GM19372 (cell line): ENCODE results near the gene TMEM240.
"Not testable (repeated sequence)": the region's sequence is repeated elsewhere in the genome, so short reads cannot be mapped to it uniquely, and the experiment has no call there.

ENCODE experiments used
- ATAC-seq: cut with Tn5 transposase; IDR thresholded peaks from one replicate; pipeline ENCODE4 v1.9.1; 2021; ENCODE audit warnings: mild to moderate bottlenecking, low read depth, moderate library complexity; ENCODE audit not compliant: unreplicated experiment

The TMEM240 gene

GRCh38 chr1:1505801-1506200, 34.6 kb downstream of the TMEM240 start:
- ATAC-seq: not testable (repeated sequence)

GRCh38 chr1:1505366-1505798, 35.0 kb downstream of the TMEM240 start:
- ATAC-seq: not testable (repeated sequence)

- ATAC-seq: not testable (repeated sequence)
These were observed 35.6 kb downstream of the TMEM240 start for GRCh38 chr1:1504777-1505365.

- not testable (repeated sequence) for ATAC-seq
These were observed 44.9 kb downstream of the TMEM240 start for GRCh38 chr1:1495461-1495975.

GRCh38 chr1:1494311-1494710, 46.1 kb downstream of the TMEM240 start:
- not testable (repeated sequence) for ATAC-seq

- ATAC-seq: no peak
These were observed 48.8 kb downstream of the TMEM240 start for GRCh38 chr1:1491601-1492000.

GRCh38 chr1:1490633-1491230, 49.7 kb downstream of the TMEM240 start:
- ATAC-seq: no peak

- no peak for ATAC-seq
These were observed 50.6 kb downstream of the TMEM240 start for GRCh38 chr1:1489861-1490260.

- no peak for ATAC-seq
These were observed 51.2 kb downstream of the TMEM240 start for GRCh38 chr1:1489231-1489630.

GRCh38 chr1:1487701-1488100, 52.7 kb downstream of the TMEM240 start:
- no peak for ATAC-seq

- not testable (repeated sequence) for ATAC-seq
These were observed 54.6 kb downstream of the TMEM240 start for GRCh38 chr1:1485755-1486317.

- ATAC-seq: not testable (repeated sequence)
These were observed 55.3 kb downstream of the TMEM240 start for GRCh38 chr1:1484976-1485750.
